HepG2 (cell line): Measurements from ENCODE around the gene C16orf86. TPM values are rescaled to one million over a fixed set of nuclear protein-coding genes. Genes with fewer than 3 reads are reported as not detected.
A peak's percentile ranks its signal among the peaks of the same experiment; 100 is the strongest.

Source experiments
- ARID5B ChIP-seq: IDR thresholded peaks from 2 replicates; pipeline ENCODE4 v1.4.0; 2020; ENCODE audit warnings: mild to moderate bottlenecking, missing genetic modification reagents
- CBX5 ChIP-seq: sonication (generic); formaldehyde crosslinking; IDR thresholded peaks from 2 replicates; pipeline ENCODE4 v1.4.0; 2020; ENCODE audit warnings: missing genetic modification reagents, borderline replicate concordance
- CEBPB ChIP-seq: IDR thresholded peaks from 2 replicates; pipeline ENCODE4 v1.6.1; 2011; ENCODE audit warnings: low read depth, low read length, improper control_type of control experiment, borderline replicate concordance
- ERF ChIP-seq: IDR thresholded peaks from 2 replicates; pipeline ENCODE4 v1.6.1; 2018; ENCODE audit warnings: missing biosample characterization, missing genetic modification reagents
- HMGA1 ChIP-seq: sonication (generic); formaldehyde crosslinking; conservative IDR thresholded peaks from 2 replicates; pipeline ENCODE4 v1.4.0; 2020; ENCODE audit warnings: missing genetic modification reagents
- HNF4A ChIP-seq: sonication (generic); formaldehyde crosslinking; IDR thresholded peaks from 2 replicates; pipeline ENCODE4 v1.4.0; 2020; ENCODE audit warnings: missing genetic modification reagents
- HNRNPLL ChIP-seq: fragments of 200-400 bp; formaldehyde crosslinking; IDR thresholded peaks from 2 replicates; pipeline ENCODE4 v1.6.1; 2017; ENCODE audit warnings: mild to moderate bottlenecking, low read depth, low read length; ENCODE audit not compliant: poor library complexity, severe bottlenecking
- KLF16 ChIP-seq, 2 experiments: sonication (generic) in 1 of 2; formaldehyde crosslinking in 1 of 2; IDR thresholded peaks; 2 replicates each; pipeline versions ENCODE4 v1.6.1 to v1.8.0; 2016 to 2023; ENCODE audit warnings: missing genetic modification reagents in 2 of 2, missing compliant biosample characterization in 1 of 2
- MEIS2 ChIP-seq: sonication (generic); formaldehyde crosslinking; IDR thresholded peaks from 2 replicates; pipeline ENCODE4 v1.9.0; 2021; ENCODE audit warnings: mild to moderate bottlenecking, missing genetic modification reagents
- NFE2L1 ChIP-seq: sonication (generic); formaldehyde crosslinking; IDR thresholded peaks from 2 replicates; pipeline ENCODE4 v1.4.0; 2020; ENCODE audit warnings: missing genetic modification reagents, mild to moderate bottlenecking, borderline replicate concordance
- REPIN1 ChIP-seq: sonication (generic); formaldehyde crosslinking; IDR thresholded peaks from 2 replicates; pipeline ENCODE4 v1.8.0; 2022; ENCODE audit warnings: missing genetic modification reagents, low read depth, mild to moderate bottlenecking, borderline replicate concordance
- SIX4 ChIP-seq: sonication (generic); formaldehyde crosslinking; IDR thresholded peaks from 2 replicates; pipeline ENCODE4 v1.4.0; 2020; ENCODE audit warnings: missing genetic modification reagents
- SP1 ChIP-seq, 2 experiments: fragments of 450-650 bp in 1 of 2; sonication (generic) in 1 of 2; formaldehyde crosslinking in 1 of 2; IDR thresholded peaks; 2 replicates each; pipeline versions ENCODE4 v1.4.0 to v1.6.1; 2016 to 2020; ENCODE audit warnings: missing genetic modification reagents in 1 of 2
- TMF1 ChIP-seq: sonication (generic); formaldehyde crosslinking; IDR thresholded peaks from 2 replicates; pipeline ENCODE4 v1.8.1; 2022; ENCODE audit warnings: low read depth, missing genetic modification reagents
- ZBTB1 ChIP-seq: sonication (generic); formaldehyde crosslinking; IDR thresholded peaks from 2 replicates; pipeline ENCODE4 v1.4.0; 2020; ENCODE audit warnings: missing genetic modification reagents, borderline replicate concordance
- ZBTB20 ChIP-seq: sonication (generic); formaldehyde crosslinking; IDR thresholded peaks from 2 replicates; pipeline ENCODE4 v1.8.1; 2023; ENCODE audit warnings: missing genetic modification reagents, low read depth, mild to moderate bottlenecking, borderline replicate concordance
- ZFAT ChIP-seq: sonication (generic); formaldehyde crosslinking; conservative IDR thresholded peaks from 2 replicates; pipeline ENCODE4 v1.8.1; 2023; ENCODE audit warnings: missing genetic modification reagents, inconsistent platforms
- ZMAT5 ChIP-seq: sonication (generic); formaldehyde crosslinking; IDR thresholded peaks from 2 replicates; pipeline ENCODE4 v1.5.0; 2020; ENCODE audit warnings: mild to moderate bottlenecking, low read depth, missing genetic modification reagents, borderline replicate concordance
- ZNF432 ChIP-seq: sonication (generic); formaldehyde crosslinking; IDR thresholded peaks from 2 replicates; pipeline ENCODE4 v1.5.0; 2020; ENCODE audit warnings: missing genetic modification reagents, mild to moderate bottlenecking, borderline replicate concordance
- ZNF557 ChIP-seq: sonication (generic); formaldehyde crosslinking; IDR thresholded peaks from 2 replicates; pipeline ENCODE4 v1.4.0; 2020; ENCODE audit warnings: missing genetic modification reagents
- ZNF619 ChIP-seq: sonication (generic); formaldehyde crosslinking; IDR thresholded peaks from 2 replicates; pipeline ENCODE4 v1.4.0; 2020; ENCODE audit warnings: mild to moderate bottlenecking, missing genetic modification reagents
- ZNF770 ChIP-seq: sonication (generic); formaldehyde crosslinking; IDR thresholded peaks from 2 replicates; pipeline ENCODE4 v1.5.0; 2020; ENCODE audit warnings: mild to moderate bottlenecking, missing genetic modification reagents
- ZNF788 ChIP-seq: sonication (generic); formaldehyde crosslinking; IDR thresholded peaks from 2 replicates; pipeline ENCODE4 v1.5.0; 2020; ENCODE audit warnings: mild to moderate bottlenecking, missing genetic modification reagents, borderline replicate concordance
- polyA plus RNA-seq, 8 experiments: library from polyadenylated mRNA; depleted of rRNA in 3 of 8; stranded (reverse) in 7 of 8; unstranded in 1 of 8; fragments of >200 nt; fragmentation: Illumina TruSeq in 4 of 8; extraction: Trizol in 4 of 8; gene quantifications; 2 replicates each; pipeline versions ENCODE4 v1.2.1 to v1.2.3, GENCODE V29; 2011 to 2016; ENCODE audit warnings: low read depth in 4 of 8, missing spikeins in 1 of 8, mixed read lengths in 1 of 8; ENCODE audit not compliant: insufficient read depth in 1 of 8
- total RNA-seq, 5 experiments: library from RNA; depleted of rRNA; stranded (reverse); fragments of >200 nt; fragmentation: Illumina TruSeq; extraction: Trizol; gene quantifications; 2 replicates each; pipeline ENCODE4 v1.2.3, GENCODE V29; 2016; ENCODE audit warnings: low read depth in 1 of 5

Gene C16orf86
- total and polyA plus RNA-seq, 2 of the 13 experiments (the other 11 are each of a cell fraction or from before 2014, with no cell fraction given), result 1.5 to 3.1 TPM

- peak; percentile 31; the same call in 1 of the 2 replicates for TF ChIP-seq HNF4A (CRISPR knock-in tag)
- no peak for TF ChIP-seq TMF1 (CRISPR knock-in tag)
- TF ChIP-seq CEBPB, result peak; percentile 78
- no peak for TF ChIP-seq ZNF788
- no peak for TF ChIP-seq SIX4 (CRISPR knock-in tag)
- TF ChIP-seq ZBTB20 (CRISPR knock-in tag), result no peak
- no peak for TF ChIP-seq ZNF557
- TF ChIP-seq NFE2L1 (CRISPR knock-in tag), result no peak
- no peak for TF ChIP-seq ZNF619 (CRISPR knock-in tag)
- no peak for TF ChIP-seq ZMAT5 (CRISPR knock-in tag)
- TF ChIP-seq ARID5B (CRISPR knock-in tag), result no peak
- no peak for TF ChIP-seq HNRNPLL
- no peak for TF ChIP-seq MEIS2
- no peak for TF ChIP-seq REPIN1 (CRISPR knock-in tag)
- no peak for TF ChIP-seq CBX5 (CRISPR knock-in tag)
- TF ChIP-seq ERF (CRISPR knock-in tag), result no peak
- TF ChIP-seq HMGA1 (CRISPR knock-in tag), result no peak
- no peak for TF ChIP-seq SP1 (IDR thresholded peaks at IDR 0.05)
- TF ChIP-seq SP1 (CRISPR knock-in tag; IDR thresholded peaks at IDR 0.05), result no peak
- 0 out of 4 replicates have a peak, but pooled peaks of 1 of the 2 experiments have one; percentile 21 for TF ChIP-seq KLF16 (CRISPR knock-in tag; IDR thresholded peaks at IDR 0.05)
- TF ChIP-seq ZNF432 (CRISPR knock-in tag), result no peak
- no peak for TF ChIP-seq ZFAT (CRISPR knock-in tag)
- peak; percentile 50; the same call in 1 of the 2 replicates for TF ChIP-seq ZNF770
- no peak for TF ChIP-seq ZBTB1 (CRISPR knock-in tag)
Observed at GRCh38 chr16:67709050-67709449, 42.4 kb downstream of the C16orf86 start (continued).
